Measurements from ENCODE around the gene MBD5.

The MBD5 gene

DNA sequence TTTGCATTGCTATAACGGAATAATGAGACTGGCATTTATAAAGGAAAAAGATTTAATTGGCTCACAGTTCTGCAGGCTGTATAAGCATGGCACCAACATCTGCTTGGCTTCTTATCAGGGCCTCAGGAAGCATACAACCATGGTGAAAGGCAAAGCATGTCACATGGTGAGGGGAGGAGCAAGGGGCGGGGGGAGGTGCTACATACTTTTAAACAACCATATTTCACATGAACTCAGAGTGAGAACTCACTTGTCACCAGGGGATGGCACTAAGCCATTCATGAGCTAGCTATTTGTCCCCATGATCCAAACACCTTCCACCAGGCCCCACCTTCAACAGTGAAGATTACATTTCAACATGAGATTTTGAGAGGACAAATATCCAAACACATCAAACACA is 188.7 kb downstream of the MBD5 start:
- DNase-seq (ENCODE audit: extremely low read depth in 1 of 2, low read depth in 1 of 2) = no peak

- no peak for DNase-seq (ENCODE audit: extremely low read depth in 1 of 2, low read depth in 1 of 2)
Observed at GRCh38 chr2:148218326-148219075, 197.6 kb downstream of the MBD5 start.

DNA sequence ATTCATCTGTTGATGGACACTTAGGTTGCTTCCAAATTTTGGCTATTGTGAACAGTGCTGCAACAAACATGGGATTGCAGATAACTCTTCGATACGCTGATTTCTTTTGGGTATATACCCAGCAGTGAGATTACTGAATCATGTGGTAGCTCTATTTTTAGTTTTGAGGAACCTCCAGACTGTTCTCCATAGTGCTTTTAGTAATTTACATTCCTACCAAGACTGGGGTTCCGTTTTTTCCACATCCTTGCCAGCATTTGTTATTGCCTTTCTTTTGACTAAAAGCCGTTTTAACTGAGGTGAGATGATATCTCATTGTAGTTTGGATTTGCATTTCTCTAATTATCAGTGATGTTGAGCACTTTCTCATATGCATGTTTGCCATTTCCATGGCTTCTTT is 200.3 kb downstream of the MBD5 start:
- DNase-seq (ENCODE audit: extremely low read depth in 1 of 2, low read depth in 1 of 2) = no peak

DNA sequence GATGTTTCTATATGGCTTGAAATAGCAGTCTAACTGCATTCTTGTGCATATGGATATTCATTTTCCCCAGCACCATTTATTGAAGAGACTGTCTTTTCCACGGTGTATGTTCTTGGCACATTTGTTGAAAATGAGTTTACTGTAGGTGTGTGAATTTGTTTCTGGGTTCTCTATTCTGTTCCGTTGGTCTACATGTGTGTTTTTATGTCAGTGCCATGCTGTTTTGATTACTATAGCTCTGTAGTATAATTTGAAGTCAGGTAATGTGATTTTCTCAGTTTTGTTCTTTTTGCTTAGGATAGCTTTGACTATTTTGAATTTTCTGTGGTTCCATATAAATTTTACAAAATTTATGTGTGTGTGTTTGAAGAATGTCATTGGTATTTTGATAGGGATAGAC is 201.0 kb downstream of the MBD5 start:
- no peak for DNase-seq (ENCODE audit: extremely low read depth in 1 of 2, low read depth in 1 of 2)

GRCh38 chr2:148231858-148232257 is 211.0 kb downstream of the MBD5 start:
- DNase-seq (ENCODE audit: extremely low read depth in 1 of 2, low read depth in 1 of 2) = no peak

- no peak for DNase-seq (ENCODE audit: extremely low read depth in 1 of 2, low read depth in 1 of 2)
Observed at GRCh38 chr2:148234143-148234542, 213.3 kb downstream of the MBD5 start.

- no peak for DNase-seq (ENCODE audit: extremely low read depth in 1 of 2, low read depth in 1 of 2)
Observed at GRCh38 chr2:148237911-148238310, 217.0 kb downstream of the MBD5 start.

GRCh38 chr2:148238561-148238960 is 217.7 kb downstream of the MBD5 start:
- no peak for DNase-seq (ENCODE audit: extremely low read depth in 1 of 2, low read depth in 1 of 2)

- no peak for DNase-seq (ENCODE audit: extremely low read depth in 1 of 2, low read depth in 1 of 2)
Observed at GRCh38 chr2:148240838-148241237, 219.9 kb downstream of the MBD5 start.

- DNase-seq (ENCODE audit: extremely low read depth in 1 of 2, low read depth in 1 of 2) = no peak
Observed at GRCh38 chr2:148244593-148245292, 223.9 kb downstream of the MBD5 start.

GRCh38 chr2:148251993-148252392 is 231.1 kb downstream of the MBD5 start:
- no peak for DNase-seq (ENCODE audit: extremely low read depth in 1 of 2, low read depth in 1 of 2)

GRCh38 chr2:148252646-148253045 is 231.8 kb downstream of the MBD5 start:
- DNase-seq (ENCODE audit: extremely low read depth in 1 of 2, low read depth in 1 of 2) = no peak

GRCh38 chr2:148253685-148254084 is 232.8 kb downstream of the MBD5 start:
- no peak for DNase-seq (ENCODE audit: extremely low read depth in 1 of 2, low read depth in 1 of 2)

DNA sequence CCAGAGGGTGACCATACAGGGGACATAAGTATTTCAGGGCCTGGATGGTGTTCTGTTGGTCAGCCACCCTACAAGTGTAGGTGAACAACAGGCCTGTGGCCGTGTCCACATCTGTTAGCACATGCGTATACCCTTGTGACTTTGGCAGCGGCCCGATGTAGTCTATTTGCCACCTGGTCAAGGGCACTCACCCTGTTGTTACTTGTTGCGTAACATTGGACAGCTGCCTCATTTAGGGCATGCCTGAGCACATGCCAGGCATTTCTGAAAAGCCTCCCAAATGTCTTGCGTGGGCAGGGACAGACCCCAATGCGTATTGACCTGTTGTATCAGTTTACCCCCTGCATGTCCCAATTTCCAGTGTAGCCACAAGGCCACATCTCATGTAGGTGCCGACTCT is 235.0 kb downstream of the MBD5 start:
- DNase-seq (ENCODE audit: extremely low read depth in 1 of 2, low read depth in 1 of 2) = no peak

DNA sequence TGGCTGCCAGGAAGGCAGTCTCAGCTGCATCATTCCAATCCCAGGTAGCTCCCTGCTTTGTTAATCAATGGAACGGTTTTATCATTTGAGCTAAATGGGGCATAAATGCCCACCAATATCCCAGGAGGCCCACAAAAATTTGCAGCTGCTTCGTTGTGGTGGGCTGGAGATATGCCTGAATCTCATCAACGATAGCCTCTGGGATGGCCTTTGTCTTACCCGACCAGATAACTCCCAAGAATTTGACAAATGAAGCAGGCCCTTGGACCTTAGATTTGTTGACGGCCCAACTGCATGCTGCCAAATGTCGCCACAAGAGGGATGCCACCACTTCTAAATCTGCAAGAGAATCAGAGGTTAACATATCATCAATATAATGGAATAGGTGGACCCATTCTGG is 236.4 kb downstream of the MBD5 start:
- no peak for DNase-seq (ENCODE audit: extremely low read depth in 1 of 2, low read depth in 1 of 2)

- no peak for DNase-seq (ENCODE audit: extremely low read depth in 1 of 2, low read depth in 1 of 2)
Observed at GRCh38 chr2:148258124-148258523, 237.2 kb downstream of the MBD5 start.

DNA sequence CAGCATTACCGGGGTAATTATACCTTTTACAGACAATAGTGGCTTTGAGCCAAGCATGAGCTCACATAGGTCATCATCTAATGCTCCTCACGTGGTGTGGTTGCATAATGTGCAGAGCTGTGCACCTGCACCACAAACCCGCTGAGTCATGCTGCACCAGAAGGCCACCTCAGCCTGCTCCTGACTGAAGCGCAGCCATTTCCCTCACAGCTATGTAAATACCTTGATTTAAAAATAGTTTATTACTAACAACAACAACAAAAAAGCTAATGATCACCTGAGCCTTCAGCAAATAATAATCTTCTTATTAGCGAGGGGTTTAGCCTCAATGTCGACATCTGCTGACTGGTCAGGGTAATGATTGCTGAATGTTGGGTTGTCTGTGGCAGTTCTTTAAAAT is 238.8 kb downstream of the MBD5 start:
- DNase-seq (ENCODE audit: extremely low read depth in 1 of 2, low read depth in 1 of 2) = no peak

DNA sequence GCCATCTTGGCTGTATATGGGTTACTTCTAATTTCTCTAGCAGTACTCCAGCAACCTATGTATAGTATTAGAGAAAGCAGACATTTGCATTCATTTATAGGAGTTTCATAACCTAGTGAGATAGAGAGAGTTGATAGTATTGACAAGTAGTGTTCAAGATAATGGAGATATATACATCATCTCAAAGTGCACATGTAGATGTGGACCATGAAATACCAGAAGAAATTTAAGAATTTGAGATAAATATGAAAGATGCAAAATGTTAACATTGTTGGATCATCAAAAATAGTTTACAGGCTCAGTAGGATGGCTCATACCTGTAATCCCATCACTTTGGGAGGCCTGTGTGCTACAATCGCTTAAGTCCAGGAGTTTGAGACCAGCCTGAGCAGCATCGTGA is 243.0 kb downstream of the MBD5 start:
- no peak for DNase-seq (ENCODE audit: extremely low read depth in 1 of 2, low read depth in 1 of 2)

DNA sequence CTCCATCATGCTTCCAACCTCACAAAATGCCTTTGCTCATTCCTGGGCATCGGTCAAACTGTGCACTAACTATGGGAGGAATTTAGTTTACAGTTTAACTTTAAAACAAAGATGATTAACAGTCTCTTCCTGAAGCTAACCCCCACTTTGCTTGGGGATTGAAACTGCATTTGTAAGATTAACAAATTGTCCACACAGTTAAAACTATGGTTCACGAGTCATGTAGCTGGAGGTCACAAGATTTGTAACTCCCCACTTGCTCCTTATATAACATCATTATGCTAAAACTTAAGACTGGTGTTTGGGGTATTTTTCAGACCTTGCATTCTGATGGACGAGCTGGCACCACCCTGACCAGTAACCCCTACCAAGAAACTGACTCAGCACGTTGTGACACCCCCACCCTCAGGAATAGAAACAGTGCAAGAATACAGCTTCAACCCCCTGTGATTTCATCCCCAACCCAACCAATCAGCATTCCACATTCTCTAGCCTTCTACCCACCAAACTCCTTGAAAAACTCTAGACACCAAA is 252.3 kb downstream of the MBD5 start:
- DNase-seq (ENCODE audit: extremely low read depth in 1 of 2, low read depth in 1 of 2) = no peak

DNA sequence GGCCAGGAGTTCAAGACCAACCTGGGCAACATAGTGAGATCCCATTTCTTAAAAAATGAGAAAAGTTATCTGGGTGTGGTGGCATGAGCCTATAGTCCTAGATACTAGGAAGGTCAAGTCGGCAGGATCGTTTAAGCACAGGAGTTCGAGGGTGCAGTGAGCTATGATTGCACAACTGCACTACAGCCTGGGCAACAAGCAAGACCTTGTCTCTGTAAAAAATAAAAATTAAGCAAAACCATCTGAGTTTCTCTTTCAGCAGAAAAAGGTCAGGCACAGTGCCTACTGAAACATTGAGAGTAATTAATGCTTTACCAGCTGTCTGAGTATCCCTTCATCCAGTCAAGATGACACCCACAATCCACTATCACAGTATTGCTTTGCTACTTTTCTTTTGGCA is 258.3 kb downstream of the MBD5 start:
- no peak for DNase-seq (ENCODE audit: extremely low read depth in 1 of 2, low read depth in 1 of 2)

GRCh38 chr2:148282201-148282600 is 261.3 kb downstream of the MBD5 start:
- no peak for DNase-seq (ENCODE audit: extremely low read depth in 1 of 2, low read depth in 1 of 2)

GRCh38 chr2:148292431-148292830 is 271.5 kb downstream of the MBD5 start:
- DNase-seq (ENCODE audit: extremely low read depth in 1 of 2, low read depth in 1 of 2) = no peak

All from stimulated activated CD8-positive, alpha-beta memory T cell treated with anti-CD3 and anti-CD28 coated beads, Interleukin-7, amount 100 ng/mL, for 48 hours (primary cell).